ENCODE results near the gene SH3TC1.

The SH3TC1 gene

DNA sequence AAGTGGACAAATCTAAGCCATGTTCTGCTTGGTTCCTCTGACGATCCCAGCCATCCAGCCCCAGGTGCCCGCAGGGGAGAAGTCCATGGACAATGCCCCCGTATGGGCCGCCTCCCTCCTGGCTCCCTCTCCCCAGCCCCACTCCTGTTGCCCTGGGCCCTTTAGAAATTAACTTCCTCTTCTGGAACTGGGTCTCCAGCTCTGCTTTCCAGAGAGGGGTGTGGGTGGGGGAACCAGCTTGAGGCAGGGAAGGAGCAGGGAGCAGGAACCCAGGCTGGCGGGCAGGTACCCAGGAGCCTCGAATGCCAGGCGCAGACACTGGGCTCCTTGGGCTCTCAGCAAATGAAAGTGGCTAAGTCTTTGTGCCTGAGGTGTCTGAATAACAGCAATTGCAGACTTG, 27.8 kb upstream of the SH3TC1 start:
- no peaks in the 10 kb centered on the region for H3K27me3 ChIP-seq (replicated peaks; ENCODE audit: control insufficient read depth, insufficient read depth, low read length, poor library complexity, severe bottlenecking)
- no peaks in the 10 kb centered on the region for H3K36me3 ChIP-seq (ENCODE audit: control insufficient read depth, insufficient read depth, low read length)
- no peaks in the 10 kb centered on the region for H3K4me1 ChIP-seq (ENCODE audit: control insufficient read depth, insufficient read depth, low read length, poor library complexity, severe bottlenecking)
- H3K27ac ChIP-seq (ENCODE audit: insufficient read depth, low read length, poor library complexity, severe bottlenecking): no peak overlapping the region
- peaks cover 8% of the 10 kb centered on the region for H3K9me3 ChIP-seq (ENCODE audit: control insufficient read depth, low read length)
- H3K4me3 ChIP-seq (ENCODE audit: insufficient read depth, low read depth, low read length, poor library complexity, severe bottlenecking): no peak overlapping the region
- no peak for DNase-seq

DNA sequence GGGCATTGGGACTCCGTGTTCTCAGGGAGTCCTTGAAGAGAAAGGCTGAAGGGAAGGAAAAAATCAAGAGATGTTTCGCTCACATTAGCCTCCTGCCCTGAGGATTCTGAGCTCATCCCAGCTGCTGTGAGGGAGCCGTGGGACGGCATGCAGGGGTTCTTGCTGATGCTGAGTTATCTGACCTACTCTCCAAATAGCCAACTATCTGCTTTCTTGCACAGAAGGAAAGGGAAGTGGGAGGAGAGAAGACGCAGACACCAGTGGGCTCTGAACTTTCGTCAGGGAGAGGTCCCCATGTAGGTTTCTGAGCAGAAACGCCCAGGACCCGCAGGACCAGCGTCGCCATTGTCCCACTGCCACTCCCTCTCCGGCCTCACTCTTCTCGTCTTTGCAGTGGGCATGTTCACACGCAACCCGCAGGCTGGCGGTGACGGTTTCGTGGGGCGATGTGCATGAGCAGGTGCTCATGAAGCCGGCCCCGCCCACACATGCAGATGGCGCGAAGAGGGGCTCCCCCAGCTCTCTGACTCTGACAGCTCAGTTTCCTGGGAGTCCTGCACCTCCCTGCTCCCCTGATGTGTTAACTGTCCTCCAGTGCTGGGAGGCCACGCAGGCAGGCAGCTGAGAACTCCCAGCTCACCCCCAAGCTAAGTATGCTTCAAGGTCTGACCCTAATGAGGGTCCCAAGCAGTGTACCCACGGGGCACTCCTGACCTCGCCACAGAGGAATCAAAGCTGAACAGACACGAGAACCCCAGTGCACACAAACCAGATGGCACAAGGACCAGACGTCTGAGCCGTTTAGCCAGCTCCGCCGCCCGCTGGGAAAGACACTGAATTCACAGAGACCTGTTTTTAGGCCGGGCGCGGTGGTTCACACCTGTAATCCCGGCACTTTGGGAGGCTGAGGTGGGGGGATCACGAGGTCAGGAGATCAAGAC, 26.8 kb upstream of the SH3TC1 start:
- H3K9me3 ChIP-seq (ENCODE audit: control insufficient read depth, low read length): peaks cover 8% of the 10 kb centered on the region
- no peak overlapping the region for H3K27ac ChIP-seq (ENCODE audit: insufficient read depth, low read length, poor library complexity, severe bottlenecking)
- H3K4me1 ChIP-seq (ENCODE audit: control insufficient read depth, insufficient read depth, low read length, poor library complexity, severe bottlenecking): no peaks in the 10 kb centered on the region
- DNase-seq: no peak
- no peaks in the 10 kb centered on the region for H3K36me3 ChIP-seq (ENCODE audit: control insufficient read depth, insufficient read depth, low read length)
- H3K4me3 ChIP-seq (ENCODE audit: insufficient read depth, low read depth, low read length, poor library complexity, severe bottlenecking): no peak overlapping the region
- no peaks in the 10 kb centered on the region for H3K27me3 ChIP-seq (replicated peaks; ENCODE audit: control insufficient read depth, insufficient read depth, low read length, poor library complexity, severe bottlenecking)

DNA sequence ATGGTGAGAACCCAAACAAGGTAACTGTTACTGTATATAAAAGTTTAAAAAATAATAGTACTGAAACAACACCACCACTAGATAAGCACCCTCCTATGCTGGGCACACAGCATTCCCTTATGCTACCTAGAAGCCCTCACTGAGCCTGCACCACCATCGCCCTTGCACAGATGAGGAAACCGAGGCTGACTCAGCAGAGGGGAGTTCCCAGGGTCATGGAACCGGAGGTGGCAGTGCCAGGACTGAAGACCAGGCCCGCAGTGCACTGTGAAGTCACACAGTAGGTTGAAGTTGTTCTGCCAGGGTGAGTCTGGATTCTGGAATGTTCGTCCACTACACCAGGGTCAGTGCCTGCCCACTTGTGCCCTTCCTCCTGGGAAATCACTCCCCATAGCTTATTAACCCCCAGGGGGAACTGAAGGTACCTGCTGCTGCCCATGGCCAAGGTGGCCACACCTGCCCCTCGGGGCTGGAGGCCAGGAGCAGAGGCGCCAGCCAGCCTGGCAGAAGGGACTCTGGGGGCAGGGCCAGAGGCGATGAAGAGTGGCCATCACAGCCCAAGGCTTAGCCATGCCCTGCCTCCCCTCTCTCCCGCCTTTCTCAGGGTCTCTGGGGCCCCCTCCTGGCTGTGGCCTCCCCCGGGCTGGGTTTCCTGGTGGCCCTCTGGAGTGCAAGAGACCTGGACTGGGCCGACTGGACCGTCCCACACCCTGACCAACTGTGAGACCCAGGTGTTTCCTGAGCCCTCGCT, 25.4 kb upstream of the SH3TC1 start:
- H3K4me1 ChIP-seq (ENCODE audit: control insufficient read depth, insufficient read depth, low read length, poor library complexity, severe bottlenecking): no peaks in the 10 kb centered on the region
- H3K27me3 ChIP-seq (replicated peaks; ENCODE audit: control insufficient read depth, insufficient read depth, low read length, poor library complexity, severe bottlenecking): no peaks in the 10 kb centered on the region
- H3K27ac ChIP-seq (ENCODE audit: insufficient read depth, low read length, poor library complexity, severe bottlenecking): no peak overlapping the region
- peaks cover 3% of the 10 kb centered on the region for H3K9me3 ChIP-seq (ENCODE audit: control insufficient read depth, low read length)
- no peaks in the 10 kb centered on the region for H3K36me3 ChIP-seq (ENCODE audit: control insufficient read depth, insufficient read depth, low read length)
- H3K4me3 ChIP-seq (ENCODE audit: insufficient read depth, low read depth, low read length, poor library complexity, severe bottlenecking): no peak overlapping the region
- DNase-seq: no peak

DNA sequence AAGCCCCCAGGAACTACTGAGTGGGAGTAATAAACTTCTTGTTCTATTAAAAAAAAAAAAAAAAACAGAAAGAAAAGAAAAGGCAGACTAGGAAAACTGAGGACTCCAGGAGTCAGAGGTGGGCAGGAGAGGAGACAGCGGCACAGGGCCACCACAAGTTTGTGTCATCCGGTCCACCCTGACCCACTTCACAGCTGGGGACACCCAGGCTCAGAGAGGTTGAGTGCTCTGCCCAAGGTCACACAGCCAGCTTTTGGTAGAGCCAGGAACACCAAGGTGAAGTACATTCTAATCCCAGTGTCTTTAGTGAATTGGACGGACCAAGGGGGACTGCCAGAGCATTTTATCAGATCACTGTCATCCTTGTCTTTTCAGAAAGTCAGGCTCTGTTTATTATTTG, 24.1 kb upstream of the SH3TC1 start:
- no peaks in the 10 kb centered on the region for H3K4me1 ChIP-seq (ENCODE audit: control insufficient read depth, insufficient read depth, low read length, poor library complexity, severe bottlenecking)
- DNase-seq: no peak
- H3K36me3 ChIP-seq (ENCODE audit: control insufficient read depth, insufficient read depth, low read length): no peaks in the 10 kb centered on the region
- no peak overlapping the region for H3K4me3 ChIP-seq (ENCODE audit: insufficient read depth, low read depth, low read length, poor library complexity, severe bottlenecking)
- H3K27ac ChIP-seq (ENCODE audit: insufficient read depth, low read length, poor library complexity, severe bottlenecking): no peak overlapping the region
- no peaks in the 10 kb centered on the region for H3K27me3 ChIP-seq (replicated peaks; ENCODE audit: control insufficient read depth, insufficient read depth, low read length, poor library complexity, severe bottlenecking)
- H3K9me3 ChIP-seq (ENCODE audit: control insufficient read depth, low read length): no peaks in the 10 kb centered on the region

DNA sequence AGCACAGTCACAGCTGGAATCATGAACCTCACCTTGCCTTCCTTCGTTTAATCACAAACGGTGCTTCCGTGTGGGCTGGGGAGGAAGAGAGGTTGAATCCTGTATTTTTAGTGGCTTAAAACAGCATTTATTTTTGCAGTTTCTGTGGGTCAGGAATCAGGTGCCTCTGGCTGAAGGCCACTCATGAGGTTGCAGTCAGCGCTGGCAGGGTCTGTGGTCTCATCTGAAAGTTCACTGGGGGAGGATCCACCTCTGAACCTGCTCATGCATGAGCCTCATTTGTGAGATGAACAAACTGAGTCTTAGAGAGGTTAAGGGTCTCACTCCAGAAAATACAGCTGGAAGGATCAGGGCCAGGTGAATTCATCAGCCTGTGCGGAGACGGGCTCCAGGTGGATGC, 23.4 kb upstream of the SH3TC1 start:
- no peaks in the 10 kb centered on the region for H3K9me3 ChIP-seq (ENCODE audit: control insufficient read depth, low read length)
- no peaks in the 10 kb centered on the region for H3K36me3 ChIP-seq (ENCODE audit: control insufficient read depth, insufficient read depth, low read length)
- no peak overlapping the region for H3K4me3 ChIP-seq (ENCODE audit: insufficient read depth, low read depth, low read length, poor library complexity, severe bottlenecking)
- H3K4me1 ChIP-seq (ENCODE audit: control insufficient read depth, insufficient read depth, low read length, poor library complexity, severe bottlenecking): no peaks in the 10 kb centered on the region
- no peak for DNase-seq
- no peaks in the 10 kb centered on the region for H3K27me3 ChIP-seq (replicated peaks; ENCODE audit: control insufficient read depth, insufficient read depth, low read length, poor library complexity, severe bottlenecking)
- H3K27ac ChIP-seq (ENCODE audit: insufficient read depth, low read length, poor library complexity, severe bottlenecking): no peak overlapping the region

DNA sequence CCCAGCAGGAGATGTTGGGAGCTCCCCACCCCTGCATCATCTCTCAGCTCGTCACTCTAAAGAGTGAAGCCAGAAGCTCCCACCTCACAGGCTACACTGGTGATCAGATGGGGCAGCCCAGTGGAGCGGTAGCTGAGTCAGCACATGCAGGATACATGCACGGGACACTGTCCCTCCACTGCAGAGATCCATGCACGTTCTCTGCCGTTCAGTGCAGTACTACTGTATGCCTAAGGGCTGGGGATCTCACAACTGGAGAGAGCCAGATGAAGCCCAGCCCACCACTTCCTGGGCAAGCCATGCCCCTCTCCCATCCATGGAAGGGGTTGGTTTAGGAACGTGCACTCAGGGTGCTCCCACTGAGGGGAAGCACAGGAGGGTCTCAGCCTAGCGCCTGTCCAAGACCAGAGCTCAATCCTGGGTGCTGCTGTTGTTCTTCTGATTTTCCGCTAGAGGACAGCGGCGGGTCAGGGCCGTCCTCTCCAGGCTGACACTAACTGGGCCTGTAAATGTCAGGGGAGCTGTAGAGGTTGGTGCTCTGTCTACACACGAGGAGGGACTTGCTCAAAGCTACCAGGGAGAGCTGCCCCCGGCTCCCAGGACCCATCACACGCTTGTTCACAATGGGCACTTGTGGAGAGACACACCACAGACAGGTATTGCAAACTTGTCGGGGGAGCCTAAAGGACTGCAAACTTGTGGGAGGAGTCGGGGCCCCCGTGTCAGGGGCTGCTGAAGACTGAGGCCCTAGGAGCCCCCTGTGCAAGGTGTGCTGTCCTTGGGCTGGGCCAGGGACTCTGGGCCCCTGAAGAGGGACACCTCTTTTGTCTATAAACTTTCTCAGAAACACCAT, 22.3 kb upstream of the SH3TC1 start:
- H3K4me1 ChIP-seq (ENCODE audit: control insufficient read depth, insufficient read depth, low read length, poor library complexity, severe bottlenecking): no peaks in the 10 kb centered on the region
- no peak overlapping the region for H3K4me3 ChIP-seq (ENCODE audit: insufficient read depth, low read depth, low read length, poor library complexity, severe bottlenecking)
- DNase-seq: no peak
- H3K27me3 ChIP-seq (replicated peaks; ENCODE audit: control insufficient read depth, insufficient read depth, low read length, poor library complexity, severe bottlenecking): no peaks in the 10 kb centered on the region
- H3K27ac ChIP-seq (ENCODE audit: insufficient read depth, low read length, poor library complexity, severe bottlenecking): no peak overlapping the region
- no peaks in the 10 kb centered on the region for H3K9me3 ChIP-seq (ENCODE audit: control insufficient read depth, low read length)
- H3K36me3 ChIP-seq (ENCODE audit: control insufficient read depth, insufficient read depth, low read length): no peaks in the 10 kb centered on the region

DNA sequence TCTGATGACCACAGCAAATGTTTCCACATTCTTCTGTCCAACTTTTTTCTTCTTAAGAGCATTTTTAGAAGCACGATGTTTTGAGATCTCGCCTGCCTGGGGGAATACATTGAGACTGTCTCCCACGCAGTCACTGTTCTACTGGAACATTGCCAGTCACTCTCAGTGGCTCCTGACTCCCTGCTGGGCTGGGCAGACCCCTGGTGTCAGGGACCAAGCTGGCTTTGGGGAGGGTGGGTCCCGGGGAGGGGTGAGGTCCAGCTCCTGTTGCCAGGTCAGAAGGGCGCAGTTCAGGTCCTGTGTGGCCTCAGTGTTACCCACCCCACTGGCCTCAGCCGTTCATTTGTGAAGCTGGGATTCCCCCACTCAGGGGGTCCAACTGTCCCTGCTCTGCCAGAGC, 21.5 kb upstream of the SH3TC1 start:
- no peak for DNase-seq
- Histone ChIP-seq H3K27ac (ENCODE audit: insufficient read depth, low read length, poor library complexity, severe bottlenecking) (no peak overlapping the region), H3K9me3 (ENCODE audit: control insufficient read depth, low read length) (no peaks in the 10 kb centered on the region), H3K36me3 (ENCODE audit: control insufficient read depth, insufficient read depth, low read length) (no peaks in the 10 kb centered on the region), H3K4me1 (ENCODE audit: control insufficient read depth, insufficient read depth, low read length, poor library complexity, severe bottlenecking) (no peaks in the 10 kb centered on the region), H3K4me3 (ENCODE audit: insufficient read depth, low read depth, low read length, poor library complexity, severe bottlenecking) (no peak overlapping the region), H3K27me3 (replicated peaks; ENCODE audit: control insufficient read depth, insufficient read depth, low read length, poor library complexity, severe bottlenecking) (no peaks in the 10 kb centered on the region)

DNA sequence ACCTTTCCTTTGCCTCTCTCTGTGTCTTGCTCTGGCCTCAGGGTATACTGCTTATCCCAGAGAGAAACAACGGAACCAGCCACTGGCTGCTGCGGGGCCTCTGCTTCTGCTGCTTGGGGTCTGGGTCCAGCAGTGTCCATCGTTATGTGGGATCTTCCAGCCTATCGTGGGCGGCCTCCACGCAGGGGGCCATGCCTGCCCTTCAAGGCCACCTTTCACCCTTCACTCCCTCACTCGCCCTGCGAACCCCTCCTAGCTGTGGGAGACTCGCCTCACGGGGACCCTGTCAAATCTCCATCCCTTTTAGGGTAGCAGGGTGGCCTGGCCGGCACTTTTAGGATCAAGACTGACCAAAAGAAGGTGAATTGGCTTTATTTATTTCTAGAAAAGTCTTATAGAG, 21.1 kb upstream of the SH3TC1 start:
- no peak for DNase-seq
- Histone ChIP-seq H3K9me3 (ENCODE audit: control insufficient read depth, low read length) (no peaks in the 10 kb centered on the region), H3K27ac (ENCODE audit: insufficient read depth, low read length, poor library complexity, severe bottlenecking) (no peak overlapping the region), H3K4me1 (ENCODE audit: control insufficient read depth, insufficient read depth, low read length, poor library complexity, severe bottlenecking) (no peaks in the 10 kb centered on the region), H3K36me3 (ENCODE audit: control insufficient read depth, insufficient read depth, low read length) (no peaks in the 10 kb centered on the region), H3K4me3 (ENCODE audit: insufficient read depth, low read depth, low read length, poor library complexity, severe bottlenecking) (no peak overlapping the region), H3K27me3 (replicated peaks; ENCODE audit: control insufficient read depth, insufficient read depth, low read length, poor library complexity, severe bottlenecking) (no peaks in the 10 kb centered on the region)

DNA sequence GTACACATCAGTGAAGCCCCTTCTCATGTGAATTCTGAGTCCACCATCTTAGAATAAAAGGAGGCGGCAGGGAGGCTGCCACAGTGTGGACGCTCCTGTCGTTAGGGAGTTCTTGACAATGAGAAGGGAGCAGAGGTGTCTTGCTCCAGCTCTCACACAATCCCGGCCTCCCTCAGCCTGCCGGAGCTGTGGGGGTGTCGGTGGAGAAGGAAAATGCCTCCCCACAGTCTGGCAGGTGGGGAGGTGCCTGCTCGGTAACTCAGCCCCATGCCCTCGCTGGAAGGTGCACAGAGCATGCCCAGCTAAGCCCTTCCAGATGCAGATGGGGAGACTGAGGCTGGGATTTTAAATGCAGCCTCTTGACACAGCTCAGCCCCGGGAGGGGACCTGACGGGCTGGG, 20.0 kb upstream of the SH3TC1 start:
- H3K4me3 ChIP-seq (ENCODE audit: insufficient read depth, low read depth, low read length, poor library complexity, severe bottlenecking): no peak overlapping the region
- H3K9me3 ChIP-seq (ENCODE audit: control insufficient read depth, low read length): no peaks in the 10 kb centered on the region
- no peaks in the 10 kb centered on the region for H3K4me1 ChIP-seq (ENCODE audit: control insufficient read depth, insufficient read depth, low read length, poor library complexity, severe bottlenecking)
- no peak overlapping the region for H3K27ac ChIP-seq (ENCODE audit: insufficient read depth, low read length, poor library complexity, severe bottlenecking)
- no peak for DNase-seq
- H3K27me3 ChIP-seq (replicated peaks; ENCODE audit: control insufficient read depth, insufficient read depth, low read length, poor library complexity, severe bottlenecking): no peaks in the 10 kb centered on the region
- H3K36me3 ChIP-seq (ENCODE audit: control insufficient read depth, insufficient read depth, low read length): no peaks in the 10 kb centered on the region
